Liver (tissue), 9 donors: Measurements from ENCODE around the gene ZNF518B. TPM values are rescaled to one million over a fixed set of nuclear protein-coding genes. Genes with fewer than 3 reads are reported as not detected.

Experiments
- DNase-seq: peaks from one replicate; pipeline ENCODE4 v3.0.0-alpha.2; 2017; ENCODE audit warnings: low spot score
- H3K27ac ChIP-seq, 2 donors: one replicate each; pipeline ENCODE4 v1.7.0; 2013; ENCODE audit warnings: inconsistent platforms in 2 of 2, low read length in 2 of 2, control low read depth in 1 of 2, low read depth in 1 of 2, mild to moderate bottlenecking in 1 of 2
- H3K27me3 ChIP-seq, 4 donors: one replicate each; pipeline versions ENCODE4 v1.6.1 to v1.7.0; 2013; ENCODE audit warnings: low read length in 3 of 4, inconsistent platforms in 1 of 4, mild to moderate bottlenecking in 1 of 4, moderate library complexity in 1 of 4; ENCODE audit not compliant: control insufficient read depth in 4 of 4, insufficient read depth in 4 of 4
- H3K36me3 ChIP-seq, 4 donors: one replicate each; pipeline versions ENCODE4 v1.6.1 to v1.7.0; 2013; ENCODE audit warnings: low read length in 3 of 4, mild to moderate bottlenecking in 3 of 4, low read depth in 1 of 4, moderate library complexity in 1 of 4; ENCODE audit not compliant: control insufficient read depth in 4 of 4, insufficient read depth in 3 of 4
- H3K4me1 ChIP-seq, 4 donors: one replicate each; pipeline versions ENCODE4 v1.6.1 to v1.7.0; 2013; ENCODE audit warnings: low read length in 3 of 4, mild to moderate bottlenecking in 3 of 4, moderate library complexity in 1 of 4; ENCODE audit not compliant: control insufficient read depth in 4 of 4, insufficient read depth in 4 of 4
- H3K4me3 ChIP-seq, 3 donors: one replicate each; pipeline versions ENCODE4 v1.6.1 to v1.7.0; 2013; ENCODE audit warnings: low read length in 3 of 3, control low read depth in 1 of 3, low read depth in 1 of 3, mild to moderate bottlenecking in 1 of 3
- H3K9ac ChIP-seq, 2 donors: one replicate each; pipeline ENCODE4 v1.7.0; 2013; ENCODE audit warnings: low read length in 2 of 2, mild to moderate bottlenecking in 2 of 2, moderate library complexity in 2 of 2, control low read depth in 1 of 2, low read depth in 1 of 2
- H3K9me3 ChIP-seq, 4 donors: one replicate each; pipeline versions ENCODE4 v1.6.1 to v1.7.0; 2013; ENCODE audit warnings: low read length in 3 of 4; ENCODE audit not compliant: control insufficient read depth in 4 of 4
- EGR1 ChIP-seq, 2 donors: IDR thresholded peaks; 2 replicates each; pipeline ENCODE4 v1.6.1; 2016 to 2018; ENCODE audit warnings: antibody characterized with exemption in 2 of 2, low read depth in 2 of 2
- FOXA1 ChIP-seq: IDR thresholded peaks from 2 replicates; pipeline ENCODE4 v1.6.1; 2016; ENCODE audit warnings: antibody characterized with exemption
- FOXA2 ChIP-seq: IDR thresholded peaks from 2 replicates; pipeline ENCODE4 v1.6.1; 2016; ENCODE audit warnings: antibody characterized with exemption
- GABPA ChIP-seq, 2 donors: IDR thresholded peaks in 1 of 2; conservative IDR thresholded peaks in 1 of 2; 2 replicates each; pipeline ENCODE4 v1.6.1; 2016; ENCODE audit warnings: antibody characterized with exemption in 2 of 2, mild to moderate bottlenecking in 1 of 2, moderate library complexity in 1 of 2
- HNF4A ChIP-seq, 2 donors: conservative IDR thresholded peaks; 2 replicates each; pipeline ENCODE4 v1.6.1; 2016; ENCODE audit warnings: antibody characterized with exemption in 2 of 2, mild to moderate bottlenecking in 2 of 2
- HNF4G ChIP-seq: IDR thresholded peaks from 2 replicates; pipeline ENCODE4 v1.6.1; 2016; ENCODE audit warnings: antibody characterized with exemption
- JUND ChIP-seq, 2 donors: IDR thresholded peaks; 2 replicates each; pipeline ENCODE4 v1.6.1; 2016; ENCODE audit warnings: antibody characterized with exemption in 2 of 2
- NR2F2 ChIP-seq: IDR thresholded peaks from 2 replicates; pipeline ENCODE4 v1.6.1; 2016; ENCODE audit warnings: antibody characterized with exemption
- RAD21 ChIP-seq, 2 donors: IDR thresholded peaks; 2 replicates each; pipeline ENCODE4 v1.6.1; 2016; ENCODE audit warnings: antibody characterized with exemption in 2 of 2, mild to moderate bottlenecking in 2 of 2
- REST ChIP-seq: IDR thresholded peaks from 2 replicates; pipeline ENCODE4 v1.6.1; 2016; ENCODE audit warnings: antibody characterized with exemption, mild to moderate bottlenecking
- RXRA ChIP-seq, 2 donors: IDR thresholded peaks; 2 replicates each; pipeline ENCODE4 v1.6.1; 2017 to 2018; ENCODE audit warnings: antibody characterized with exemption in 2 of 2, mild to moderate bottlenecking in 1 of 2
- SP1 ChIP-seq: IDR thresholded peaks from 2 replicates; pipeline ENCODE4 v1.6.1; 2018; ENCODE audit warnings: antibody characterized with exemption, mild to moderate bottlenecking
- TAF1 ChIP-seq: conservative IDR thresholded peaks from 2 replicates; pipeline ENCODE4 v1.6.1; 2016; ENCODE audit warnings: antibody characterized with exemption, mild to moderate bottlenecking
- YY1 ChIP-seq: IDR thresholded peaks from 2 replicates; pipeline ENCODE4 v1.6.1; 2016; ENCODE audit warnings: antibody characterized with exemption, mild to moderate bottlenecking
- WGBS: extraction: QIAGEN DNeasy Blood & Tissue Kit; methylation state at CpG from one replicate; pipeline ENCODE4 v1.1.7; 2013; 5-methylcytosine and 5-hydroxymethylcytosine counted together
- polyA plus RNA-seq, 2 donors: library from polyadenylated mRNA; stranded (reverse) in 1 of 2; unstranded in 1 of 2; fragments of 200-250 nt in 1 of 2; fragments of >200 nt in 1 of 2; fragmentation: Nextera tagmentation in 1 of 2; extraction: Ambion mirVana in 1 of 2; gene quantifications; one replicate each; pipeline versions ENCODE4 v1.2.1 to v1.2.3, GENCODE V29; 2013 to 2015
- total RNA-seq, 2 donors: library from RNA; depleted of rRNA; stranded (reverse); fragments of >200 nt; gene quantifications; one replicate each; pipeline ENCODE4 v1.2.3, GENCODE V29; 2014
- TF ChIP-seq, protein P1 (sequence below): IDR thresholded peaks from 2 replicates; pipeline ENCODE4 v1.6.1; 2016; ENCODE audit warnings: antibody characterized with exemption
- TF ChIP-seq, protein P2 (sequence below): IDR thresholded peaks from 2 replicates; pipeline ENCODE4 v1.6.1; 2016; ENCODE audit warnings: antibody characterized with exemption
- TF ChIP-seq, protein P3 (sequence below): fragments of 150-350 bp; IDR thresholded peaks from 2 replicates; pipeline ENCODE4 v1.5.1; 2017; ENCODE audit warnings: improper control_type of control experiment, low read depth, low read length; ENCODE audit not compliant: missing input control
- TF ChIP-seq, protein P4 (sequence below): IDR thresholded peaks from 2 replicates; pipeline ENCODE4 v1.6.1; 2016; ENCODE audit warnings: antibody characterized with exemption
- donor health status: healthy.
- donor health status: healthy.
- donor health status: healthy.
- donor health status: healthy.
- donor health status: healthy.

ZNF518B gene
- total and polyA plus RNA-seq, 4 donors, result 1.4 to 15.0 (median 6.9) TPM

DNA sequence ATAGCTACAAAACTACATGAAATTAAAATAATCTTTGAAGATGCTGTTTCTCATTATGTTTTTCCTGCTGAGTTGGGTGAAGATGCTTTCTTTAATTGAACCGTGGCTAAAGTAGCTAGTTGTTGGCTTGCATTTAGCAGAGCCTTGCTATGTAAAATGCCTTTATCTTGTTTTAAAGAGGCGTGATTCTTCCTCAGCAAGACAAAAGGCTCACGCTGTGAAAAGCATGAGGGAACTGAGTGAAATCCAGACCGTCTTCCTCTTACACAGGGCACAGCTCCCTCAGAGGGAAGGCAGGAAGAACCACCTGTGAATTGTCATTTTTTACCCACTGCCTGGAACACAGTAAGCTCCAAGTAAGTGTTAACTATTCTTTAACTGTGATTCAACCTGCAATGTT, 39.0 kb upstream of the ZNF518B start:
- Histone ChIP-seq H3K9ac (no peak overlapping the region), H3K27ac (no peak overlapping the region), H3K9me3 (no peaks in the 10 kb centered on the region), H3K27me3 (peaks cover 0 to 4% (median 0%) of the 10 kb centered on the region in 4 donors), H3K4me1 (no peaks in the 10 kb centered on the region), H3K4me3 (no peak overlapping the region), H3K36me3 (no peaks in the 10 kb centered on the region)
- WGBS, result 62% methylated on average over 4 of the region's 4 CpGs
- no peak for TF ChIP-seq GABPA (IDR thresholded peaks at IDR 0.05 in 1 of 2, conservative IDR thresholded peaks at IDR 0.05 in 1 of 2)
- no peak for TF ChIP-seq HNF4G
- no peak for TF ChIP-seq REST
- TF ChIP-seq, protein P1, sequence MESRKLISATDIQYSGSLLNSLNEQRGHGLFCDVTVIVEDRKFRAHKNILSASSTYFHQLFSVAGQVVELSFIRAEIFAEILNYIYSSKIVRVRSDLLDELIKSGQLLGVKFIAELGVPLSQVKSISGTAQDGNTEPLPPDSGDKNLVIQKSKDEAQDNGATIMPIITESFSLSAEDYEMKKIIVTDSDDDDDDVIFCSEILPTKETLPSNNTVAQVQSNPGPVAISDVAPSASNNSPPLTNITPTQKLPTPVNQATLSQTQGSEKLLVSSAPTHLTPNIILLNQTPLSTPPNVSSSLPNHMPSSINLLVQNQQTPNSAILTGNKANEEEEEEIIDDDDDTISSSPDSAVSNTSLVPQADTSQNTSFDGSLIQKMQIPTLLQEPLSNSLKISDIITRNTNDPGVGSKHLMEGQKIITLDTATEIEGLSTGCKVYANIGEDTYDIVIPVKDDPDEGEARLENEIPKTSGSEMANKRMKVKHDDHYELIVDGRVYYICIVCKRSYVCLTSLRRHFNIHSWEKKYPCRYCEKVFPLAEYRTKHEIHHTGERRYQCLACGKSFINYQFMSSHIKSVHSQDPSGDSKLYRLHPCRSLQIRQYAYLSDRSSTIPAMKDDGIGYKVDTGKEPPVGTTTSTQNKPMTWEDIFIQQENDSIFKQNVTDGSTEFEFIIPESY, result no peak
- TF ChIP-seq FOXA2, result no peak
- TF ChIP-seq FOXA1, result no peak
- no peak for TF ChIP-seq HNF4A (conservative IDR thresholded peaks at IDR 0.05)
- TF ChIP-seq RXRA (IDR thresholded peaks at IDR 0.05), result no peak
- TF ChIP-seq TAF1, result no peak
- TF ChIP-seq SP1, result no peak
- TF ChIP-seq, protein P2, sequence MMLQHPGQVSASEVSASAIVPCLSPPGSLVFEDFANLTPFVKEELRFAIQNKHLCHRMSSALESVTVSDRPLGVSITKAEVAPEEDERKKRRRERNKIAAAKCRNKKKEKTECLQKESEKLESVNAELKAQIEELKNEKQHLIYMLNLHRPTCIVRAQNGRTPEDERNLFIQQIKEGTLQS, result no peak
- TF ChIP-seq, protein P3, sequence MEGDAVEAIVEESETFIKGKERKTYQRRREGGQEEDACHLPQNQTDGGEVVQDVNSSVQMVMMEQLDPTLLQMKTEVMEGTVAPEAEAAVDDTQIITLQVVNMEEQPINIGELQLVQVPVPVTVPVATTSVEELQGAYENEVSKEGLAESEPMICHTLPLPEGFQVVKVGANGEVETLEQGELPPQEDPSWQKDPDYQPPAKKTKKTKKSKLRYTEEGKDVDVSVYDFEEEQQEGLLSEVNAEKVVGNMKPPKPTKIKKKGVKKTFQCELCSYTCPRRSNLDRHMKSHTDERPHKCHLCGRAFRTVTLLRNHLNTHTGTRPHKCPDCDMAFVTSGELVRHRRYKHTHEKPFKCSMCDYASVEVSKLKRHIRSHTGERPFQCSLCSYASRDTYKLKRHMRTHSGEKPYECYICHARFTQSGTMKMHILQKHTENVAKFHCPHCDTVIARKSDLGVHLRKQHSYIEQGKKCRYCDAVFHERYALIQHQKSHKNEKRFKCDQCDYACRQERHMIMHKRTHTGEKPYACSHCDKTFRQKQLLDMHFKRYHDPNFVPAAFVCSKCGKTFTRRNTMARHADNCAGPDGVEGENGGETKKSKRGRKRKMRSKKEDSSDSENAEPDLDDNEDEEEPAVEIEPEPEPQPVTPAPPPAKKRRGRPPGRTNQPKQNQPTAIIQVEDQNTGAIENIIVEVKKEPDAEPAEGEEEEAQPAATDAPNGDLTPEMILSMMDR, result no peak
- TF ChIP-seq RAD21 (IDR thresholded peaks at IDR 0.05), result no peak
- TF ChIP-seq EGR1 (IDR thresholded peaks at IDR 0.05; ENCODE audit: low read depth in 2 of 2), result no peak
- TF ChIP-seq, protein P4, sequence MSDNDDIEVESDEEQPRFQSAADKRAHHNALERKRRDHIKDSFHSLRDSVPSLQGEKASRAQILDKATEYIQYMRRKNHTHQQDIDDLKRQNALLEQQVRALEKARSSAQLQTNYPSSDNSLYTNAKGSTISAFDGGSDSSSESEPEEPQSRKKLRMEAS, result no peak
- TF ChIP-seq YY1, result no peak
- TF ChIP-seq JUND (IDR thresholded peaks at IDR 0.05), result no peak
- no peak for TF ChIP-seq NR2F2
- DNase-seq, result no peak
